ENCODE measurements around the gene CALD1. TPM values are rescaled to one million over a fixed set of nuclear protein-coding genes. Genes with fewer than 3 reads are reported as not detected.
"Not testable (repeated sequence)": the region's sequence is repeated elsewhere in the genome, so short reads cannot be mapped to it uniquely, and the experiment has no call there.

CALD1 gene
- polyA plus RNA-seq, 4 donors, result 3.4 to 70.8 (median 45.3) TPM

GRCh38 chr7:134957005-134957404 lies 177.6 kb downstream of the CALD1 start:
- H3K36me3 ChIP-seq (ENCODE audit: control insufficient read depth in 3 of 3, insufficient read depth in 2 of 3, low read depth in 1 of 3, low read length in 3 of 3), result peaks cover 0 to 5% (median 0%) of the 10 kb centered on the region in 3 donors
- WGBS, 3 donors, result 52 to 83% (median 57%) methylated on average over 3 of the region's 3 CpGs

GRCh38 chr7:134959810-134960209 lies 180.4 kb downstream of the CALD1 start:
- no peaks in the 10 kb centered on the region for H3K9me3 ChIP-seq (ENCODE audit: control insufficient read depth in 2 of 2, insufficient read depth in 1 of 2, low read depth in 1 of 2, low read length in 1 of 2)
- peaks cover 0 to 7% (median 0%) of the 10 kb centered on the region in 3 donors for H3K36me3 ChIP-seq (ENCODE audit: control insufficient read depth in 3 of 3, insufficient read depth in 2 of 3, low read depth in 1 of 3, low read length in 3 of 3)
- FAIRE-seq, result no peak
- DNase-seq, result no peak
- H3K4me3 ChIP-seq (ENCODE audit: low read depth in 1 of 3, low read length in 3 of 3), result no peak overlapping the region
- H3K27ac ChIP-seq (ENCODE audit: low read depth in 1 of 3, low read length in 2 of 3), result no peak overlapping the region
- WGBS, 3 donors, result 93 to 95% (median 94%) methylated on average over 5 of the region's 5 CpGs
- H3K4me1 ChIP-seq (ENCODE audit: control insufficient read depth in 3 of 3, insufficient read depth in 2 of 3, low read depth in 1 of 3, low read length in 2 of 3), result no peaks in the 10 kb centered on the region
- no peaks in the 10 kb centered on the region for H3K27me3 ChIP-seq (ENCODE audit: control insufficient read depth in 3 of 3, insufficient read depth in 3 of 3, low read length in 3 of 3)

More at GRCh38 chr7:134957005-134957404, 177.6 kb downstream of the CALD1 start:
- no peak for FAIRE-seq
- H3K9me3 ChIP-seq (ENCODE audit: control insufficient read depth in 2 of 2, insufficient read depth in 1 of 2, low read depth in 1 of 2, low read length in 1 of 2), result no peaks in the 10 kb centered on the region
- H3K27me3 ChIP-seq (ENCODE audit: control insufficient read depth in 3 of 3, insufficient read depth in 3 of 3, low read length in 3 of 3), result no peaks in the 10 kb centered on the region
- no peak overlapping the region for H3K27ac ChIP-seq (ENCODE audit: low read depth in 1 of 3, low read length in 2 of 3)
- no peak overlapping the region for H3K4me3 ChIP-seq (ENCODE audit: low read depth in 1 of 3, low read length in 3 of 3)
- no peak for DNase-seq
- H3K4me1 ChIP-seq (ENCODE audit: control insufficient read depth in 3 of 3, insufficient read depth in 2 of 3, low read depth in 1 of 3, low read length in 2 of 3), result no peaks in the 10 kb centered on the region

DNA sequence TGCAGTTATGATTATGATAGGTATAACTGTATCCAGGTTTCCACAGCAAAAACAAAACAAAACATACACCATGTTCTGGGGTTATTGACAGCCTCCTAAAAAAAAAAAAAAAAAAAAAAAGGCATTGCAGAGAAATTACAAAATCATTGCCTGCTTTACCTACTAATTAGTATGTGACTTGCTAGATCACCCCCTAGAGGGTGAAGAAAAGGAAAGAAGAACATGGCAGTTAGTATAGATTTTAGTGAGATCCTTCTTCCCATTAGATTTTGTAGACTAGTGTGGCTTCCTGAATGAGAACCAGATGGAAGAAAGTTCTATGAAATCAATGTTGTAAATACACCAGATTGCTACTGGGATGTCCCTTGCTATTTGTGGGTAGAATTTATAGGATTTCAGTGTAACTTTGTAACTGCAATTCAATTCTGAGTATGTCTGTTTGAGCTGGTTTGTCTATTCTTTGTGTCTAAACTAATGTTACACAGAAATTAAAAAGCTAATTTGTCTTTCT lies 182.9 kb downstream of the CALD1 start:
- Histone ChIP-seq H3K27me3 (ENCODE audit: control insufficient read depth in 3 of 3, insufficient read depth in 3 of 3, low read length in 3 of 3) (no peaks in the 10 kb centered on the region), H3K36me3 (ENCODE audit: control insufficient read depth in 3 of 3, insufficient read depth in 2 of 3, low read depth in 1 of 3, low read length in 3 of 3) (peaks cover 0 to 7% (median 0%) of the 10 kb centered on the region in 3 donors), H3K4me1 (ENCODE audit: control insufficient read depth in 3 of 3, insufficient read depth in 2 of 3, low read depth in 1 of 3, low read length in 2 of 3) (no peaks in the 10 kb centered on the region), H3K9me3 (ENCODE audit: control insufficient read depth in 2 of 2, insufficient read depth in 1 of 2, low read depth in 1 of 2, low read length in 1 of 2) (no peaks in the 10 kb centered on the region), H3K4me3 (ENCODE audit: low read depth in 1 of 3, low read length in 3 of 3) (no peak overlapping the region), H3K27ac (ENCODE audit: low read depth in 1 of 3, low read length in 2 of 3) (no peak overlapping the region)
- FAIRE-seq (no peak), DNase-seq (no peak)

- Histone ChIP-seq H3K9me3 (ENCODE audit: control insufficient read depth in 2 of 2, insufficient read depth in 1 of 2, low read depth in 1 of 2, low read length in 1 of 2) (no peaks in the 10 kb centered on the region), H3K27ac (ENCODE audit: low read depth in 1 of 3, low read length in 2 of 3) (no peak overlapping the region), H3K4me1 (ENCODE audit: control insufficient read depth in 3 of 3, insufficient read depth in 2 of 3, low read depth in 1 of 3, low read length in 2 of 3) (no peaks in the 10 kb centered on the region), H3K27me3 (ENCODE audit: control insufficient read depth in 3 of 3, insufficient read depth in 3 of 3, low read length in 3 of 3) (no peaks in the 10 kb centered on the region), H3K4me3 (ENCODE audit: low read depth in 1 of 3, low read length in 3 of 3) (no peak overlapping the region), H3K36me3 (ENCODE audit: control insufficient read depth in 3 of 3, insufficient read depth in 2 of 3, low read depth in 1 of 3, low read length in 3 of 3) (peaks cover 0 to 7% (median 0%) of the 10 kb centered on the region in 3 donors)
- WGBS, 3 donors, result 59 to 82% (median 77%) methylated on average over 4 of the region's 4 CpGs
- FAIRE-seq (no peak), DNase-seq (no peak)
These were observed 183.6 kb downstream of the CALD1 start for GRCh38 chr7:134963036-134963435.

GRCh38 chr7:134966691-134967090 lies 187.3 kb downstream of the CALD1 start:
- Histone ChIP-seq H3K4me1 (ENCODE audit: control insufficient read depth in 3 of 3, insufficient read depth in 2 of 3, low read depth in 1 of 3, low read length in 2 of 3) (no peaks in the 10 kb centered on the region), H3K9me3 (ENCODE audit: control insufficient read depth in 2 of 2, insufficient read depth in 1 of 2, low read depth in 1 of 2, low read length in 1 of 2) (no peaks in the 10 kb centered on the region), H3K27me3 (ENCODE audit: control insufficient read depth in 3 of 3, insufficient read depth in 3 of 3, low read length in 3 of 3) (no peaks in the 10 kb centered on the region), H3K4me3 (ENCODE audit: low read depth in 1 of 3, low read length in 3 of 3) (no peak overlapping the region), H3K36me3 (ENCODE audit: control insufficient read depth in 3 of 3, insufficient read depth in 2 of 3, low read depth in 1 of 3, low read length in 3 of 3) (peaks cover 0 to 4% (median 0%) of the 10 kb centered on the region in 3 donors), H3K27ac (ENCODE audit: low read depth in 1 of 3, low read length in 2 of 3) (no peak overlapping the region)
- FAIRE-seq (no peak), DNase-seq (no peak)
- WGBS, 3 donors, result 46 to 68% (median 57%) methylated on average over 3 of the region's 3 CpGs

DNA sequence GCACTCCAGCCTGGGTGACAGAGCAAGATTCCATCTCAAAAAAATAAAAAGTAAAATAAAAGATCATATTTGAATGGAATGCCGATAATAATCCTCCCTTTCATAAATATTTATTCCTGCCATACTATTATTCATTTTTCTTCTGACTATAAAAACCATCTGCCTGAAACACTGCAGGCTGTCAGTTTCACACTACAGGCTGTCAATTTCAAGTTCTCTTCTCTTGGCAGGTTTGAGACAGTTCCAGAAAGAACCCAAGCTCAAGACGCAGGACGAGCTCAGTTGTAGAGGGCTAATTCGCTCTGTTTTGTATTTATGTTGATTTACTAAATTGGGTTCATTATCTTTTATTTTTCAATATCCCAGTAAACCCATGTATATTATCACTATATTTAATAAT lies 188.7 kb downstream of the CALD1 start:
- Histone ChIP-seq H3K27me3 (ENCODE audit: control insufficient read depth in 3 of 3, insufficient read depth in 3 of 3, low read length in 3 of 3) (no peaks in the 10 kb centered on the region), H3K36me3 (ENCODE audit: control insufficient read depth in 3 of 3, insufficient read depth in 2 of 3, low read depth in 1 of 3, low read length in 3 of 3) (peaks cover 0 to 4% (median 0%) of the 10 kb centered on the region in 3 donors), H3K4me3 (ENCODE audit: low read depth in 1 of 3, low read length in 3 of 3) (no peak overlapping the region), H3K4me1 (ENCODE audit: control insufficient read depth in 3 of 3, insufficient read depth in 2 of 3, low read depth in 1 of 3, low read length in 2 of 3) (no peaks in the 10 kb centered on the region), H3K27ac (ENCODE audit: low read depth in 1 of 3, low read length in 2 of 3) (no peak overlapping the region), H3K9me3 (ENCODE audit: control insufficient read depth in 2 of 2, insufficient read depth in 1 of 2, low read depth in 1 of 2, low read length in 1 of 2) (no peaks in the 10 kb centered on the region)
- 78 to 94% (median 91%) methylated on average over 4 of the region's 4 CpGs for WGBS, 3 donors
- no peak for FAIRE-seq
- DNase-seq, result no peak

GRCh38 chr7:134981645-134982044 lies 202.2 kb downstream of the CALD1 start:
- not testable (repeated sequence) for H3K9me3 ChIP-seq (ENCODE audit: control insufficient read depth in 2 of 2, insufficient read depth in 1 of 2, low read depth in 1 of 2, low read length in 1 of 2); H3K4me1 ChIP-seq (ENCODE audit: control insufficient read depth in 3 of 3, insufficient read depth in 2 of 3, low read depth in 1 of 3, low read length in 2 of 3); DNase-seq; H3K27ac ChIP-seq (ENCODE audit: low read depth in 1 of 3, low read length in 2 of 3); H3K36me3 ChIP-seq (ENCODE audit: control insufficient read depth in 3 of 3, insufficient read depth in 2 of 3, low read depth in 1 of 3, low read length in 3 of 3); H3K27me3 ChIP-seq (ENCODE audit: control insufficient read depth in 3 of 3, insufficient read depth in 3 of 3, low read length in 3 of 3); H3K4me3 ChIP-seq (ENCODE audit: low read depth in 1 of 3, low read length in 3 of 3); FAIRE-seq
- WGBS, 3 donors, result 93 to 98% (median 96%) methylated on average over 3 of the region's 3 CpGs

DNA sequence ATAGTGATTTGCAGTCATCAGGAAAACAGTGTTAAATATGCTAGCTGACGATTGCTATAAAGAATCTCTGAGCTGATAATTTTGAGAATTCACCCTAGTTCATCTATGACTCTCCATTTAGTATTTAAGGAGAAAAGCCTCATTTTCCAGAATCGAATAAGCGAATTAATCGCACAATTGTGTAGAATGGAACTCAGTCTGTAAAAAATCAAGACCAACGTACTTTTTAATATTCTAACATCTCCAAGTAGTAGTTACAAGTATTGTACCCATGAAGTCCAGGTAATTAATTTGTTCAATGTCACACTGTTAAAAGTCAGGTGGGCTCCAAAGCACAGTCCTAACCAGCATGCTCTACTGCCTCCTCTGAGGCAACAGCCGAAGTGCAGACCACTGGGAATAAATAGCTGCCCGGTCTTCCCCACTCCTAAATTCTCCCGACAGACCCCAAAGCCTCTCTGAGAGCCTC lies 206.5 kb downstream of the CALD1 start:
- Histone ChIP-seq H3K9me3 (ENCODE audit: control insufficient read depth in 2 of 2, insufficient read depth in 1 of 2, low read depth in 1 of 2, low read length in 1 of 2) (no peaks in the 10 kb centered on the region), H3K4me3 (ENCODE audit: low read depth in 1 of 3, low read length in 3 of 3) (peak overlapping the region; percentile 67 to 83 (median 68)), H3K27ac (ENCODE audit: low read depth in 1 of 3, low read length in 2 of 3) (peak overlapping the region in 2 of 3 donors; percentile 81 to 94), H3K27me3 (ENCODE audit: control insufficient read depth in 3 of 3, insufficient read depth in 3 of 3, low read length in 3 of 3) (no peaks in the 10 kb centered on the region), H3K4me1 (ENCODE audit: control insufficient read depth in 3 of 3, insufficient read depth in 2 of 3, low read depth in 1 of 3, low read length in 2 of 3) (peaks cover 0 to 3% (median 0%) of the 10 kb centered on the region in 3 donors), H3K36me3 (ENCODE audit: control insufficient read depth in 3 of 3, insufficient read depth in 2 of 3, low read depth in 1 of 3, low read length in 3 of 3) (no peaks in the 10 kb centered on the region)
- DNase-seq, result no peak
- WGBS, 3 donors, result 45 to 53% (median 48%) methylated on average over 8 of the region's 8 CpGs
- FAIRE-seq, result no peak

Measured in small intestine (tissue), 7 donors.